Muscle layer of colon (tissue), 2 donors: Measurements from ENCODE around the gene LPIN2.

Source experiments
- H3K27ac ChIP-seq: one replicate; pipeline ENCODE4 v1.7.0; 2013; ENCODE audit warnings: low read depth, mild to moderate bottlenecking, low read length, moderate library complexity
- H3K27me3 ChIP-seq, 2 donors: one replicate each; pipeline ENCODE4 v1.7.0; 2013; ENCODE audit warnings: low read length in 2 of 2, mild to moderate bottlenecking in 2 of 2; ENCODE audit not compliant: insufficient read depth in 2 of 2, control insufficient read depth in 1 of 2
- H3K36me3 ChIP-seq: one replicate; pipeline ENCODE4 v1.7.0; 2013; ENCODE audit warnings: mild to moderate bottlenecking, low read length; ENCODE audit not compliant: insufficient read depth
- H3K4me1 ChIP-seq: one replicate; pipeline ENCODE4 v1.7.0; 2013; ENCODE audit warnings: mild to moderate bottlenecking, low read length; ENCODE audit not compliant: insufficient read depth
- H3K4me3 ChIP-seq, 2 donors: one replicate each; pipeline ENCODE4 v1.7.0; 2013; ENCODE audit warnings: low read length in 2 of 2, low read depth in 1 of 2, mild to moderate bottlenecking in 1 of 2, moderate library complexity in 1 of 2
- H3K9ac ChIP-seq: one replicate; pipeline ENCODE4 v1.7.0; 2013; ENCODE audit warnings: low read length
- H3K9me3 ChIP-seq: one replicate; pipeline ENCODE4 v1.7.0; 2013; ENCODE audit warnings: mild to moderate bottlenecking, low read length
- donor health status: abdominal sarcoma.
- donor health status: Adenocarcinoma of cecum.

The LPIN2 gene

GRCh38 chr18:2976218-2977132 lies 36.5 kb downstream of the LPIN2 start:
- Histone ChIP-seq H3K4me1 (peaks cover 54% of the 10 kb centered on the region), H3K9me3 (no peaks in the 10 kb centered on the region), H3K36me3 (no peaks in the 10 kb centered on the region), H3K4me3 (no peak overlapping the region), H3K27me3 (no peaks in the 10 kb centered on the region), H3K9ac (no peak overlapping the region), H3K27ac (no peak overlapping the region)

GRCh38 chr18:2974731-2975130 lies 38.2 kb downstream of the LPIN2 start:
- Histone ChIP-seq H3K27ac (no peak overlapping the region), H3K36me3 (no peaks in the 10 kb centered on the region), H3K4me1 (peaks cover 49% of the 10 kb centered on the region), H3K9ac (no peak overlapping the region), H3K27me3 (no peaks in the 10 kb centered on the region), H3K4me3 (no peak overlapping the region), H3K9me3 (no peaks in the 10 kb centered on the region)

DNA sequence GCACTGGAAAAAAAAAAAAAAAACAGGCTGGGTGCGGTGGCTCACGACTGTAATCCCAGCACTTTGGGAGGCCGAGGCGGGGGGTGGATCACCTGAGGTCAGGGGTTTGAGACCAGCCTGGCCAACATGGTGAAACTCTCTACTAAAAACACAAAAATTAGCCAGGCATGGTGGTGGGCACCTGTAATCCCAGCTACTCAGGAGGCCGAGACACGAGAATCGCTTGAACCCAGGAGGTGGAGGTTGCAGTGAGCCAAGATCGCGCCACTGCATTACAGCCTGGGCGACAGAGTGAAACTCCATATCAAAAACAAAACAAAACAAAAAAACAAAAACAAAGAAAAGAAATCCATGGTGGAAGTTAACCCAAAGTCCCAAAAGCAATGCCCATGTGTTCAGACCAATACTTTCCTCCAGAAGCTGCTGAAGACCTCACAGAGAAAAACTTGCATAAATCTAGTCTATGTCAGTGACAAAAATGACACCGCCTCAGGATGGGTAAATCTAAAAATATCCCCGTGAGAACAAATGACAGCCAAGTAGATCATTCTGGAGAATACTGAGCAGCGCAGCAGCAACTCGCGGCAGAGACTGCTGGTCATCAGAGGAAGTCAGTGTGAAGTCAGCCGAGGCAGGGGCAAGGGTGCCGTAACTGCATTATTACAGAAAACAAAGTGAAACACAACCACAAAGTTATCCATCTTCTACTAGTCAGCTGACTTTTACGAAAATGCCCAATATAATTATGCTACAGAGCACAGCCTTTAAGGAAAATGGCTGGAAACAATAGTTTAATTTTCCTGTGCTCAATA lies 41.0 kb downstream of the LPIN2 start:
- Histone ChIP-seq H3K27me3 (no peaks in the 10 kb centered on the region), H3K4me3 (no peak overlapping the region), H3K4me1 (peaks cover 31% of the 10 kb centered on the region), H3K9ac (no peak overlapping the region), H3K36me3 (no peaks in the 10 kb centered on the region), H3K9me3 (no peaks in the 10 kb centered on the region), H3K27ac (no peak overlapping the region)

- Histone ChIP-seq H3K4me3 (peak overlapping the region in 1 of 2 donors; percentile 4), H3K27me3 (no peaks in the 10 kb centered on the region), H3K4me1 (peaks cover 22% of the 10 kb centered on the region), H3K27ac (peak overlapping the region; percentile 54), H3K9me3 (no peaks in the 10 kb centered on the region), H3K9ac (no peak overlapping the region), H3K36me3 (no peaks in the 10 kb centered on the region)
Measured at GRCh38 chr18:2970772-2971659, 41.9 kb downstream of the LPIN2 start.

- H3K9me3 ChIP-seq: no peaks in the 10 kb centered on the region
- no peak overlapping the region for H3K9ac ChIP-seq
- no peak overlapping the region for H3K4me3 ChIP-seq
- H3K27ac ChIP-seq: no peak overlapping the region
- peaks cover 22% of the 10 kb centered on the region for H3K4me1 ChIP-seq
- no peaks in the 10 kb centered on the region for H3K27me3 ChIP-seq
- H3K36me3 ChIP-seq: no peaks in the 10 kb centered on the region
Measured at GRCh38 chr18:2970344-2970743, 42.6 kb downstream of the LPIN2 start.

DNA sequence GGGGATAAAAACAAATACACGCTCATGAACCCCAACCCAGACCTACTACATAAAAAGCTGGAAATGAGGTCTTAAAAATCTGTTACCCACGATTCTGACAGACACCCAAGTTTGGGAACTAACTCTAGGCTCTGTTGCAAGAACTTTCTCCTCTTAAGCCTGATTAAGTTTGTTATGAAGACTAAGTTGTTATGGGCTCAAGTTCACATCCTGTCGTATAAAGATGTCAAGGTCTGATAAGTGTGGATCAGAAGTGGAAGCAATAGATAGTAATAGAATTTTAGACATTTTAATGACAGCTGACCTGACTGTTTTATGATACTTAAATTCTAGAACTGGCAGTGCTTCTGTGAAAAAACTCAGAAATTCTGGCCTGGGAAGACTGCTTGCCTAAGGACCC lies 43.2 kb downstream of the LPIN2 start:
- no peak overlapping the region for H3K27ac ChIP-seq
- H3K4me1 ChIP-seq: peaks cover 24% of the 10 kb centered on the region
- H3K36me3 ChIP-seq: no peaks in the 10 kb centered on the region
- no peaks in the 10 kb centered on the region for H3K27me3 ChIP-seq
- H3K9ac ChIP-seq: no peak overlapping the region
- H3K9me3 ChIP-seq: no peaks in the 10 kb centered on the region
- H3K4me3 ChIP-seq: no peak overlapping the region

DNA sequence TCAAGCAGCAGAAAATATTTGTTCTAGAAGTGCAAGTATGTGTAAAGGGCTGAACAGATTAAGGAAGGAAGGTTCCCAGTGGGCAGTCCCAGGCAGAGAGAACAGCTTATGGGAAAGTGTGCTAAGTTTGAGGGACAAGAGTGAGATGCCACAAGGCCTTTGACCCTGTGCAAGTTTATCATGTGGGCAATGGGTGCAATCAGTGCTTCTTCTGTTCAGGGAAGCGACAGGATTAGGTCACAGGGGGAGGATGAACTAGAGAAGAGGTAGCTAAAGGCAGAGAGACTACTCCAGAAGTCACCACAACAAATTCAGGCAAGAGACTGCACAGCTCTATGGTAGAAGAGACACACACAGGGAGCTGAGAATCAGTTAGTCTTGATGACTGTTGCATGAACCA lies 44.3 kb downstream of the LPIN2 start:
- Histone ChIP-seq H3K4me1 (peaks cover 29% of the 10 kb centered on the region), H3K36me3 (no peaks in the 10 kb centered on the region), H3K4me3 (no peak overlapping the region), H3K9ac (no peak overlapping the region), H3K27ac (no peak overlapping the region), H3K9me3 (no peaks in the 10 kb centered on the region), H3K27me3 (no peaks in the 10 kb centered on the region)

- Histone ChIP-seq H3K27ac (no peak overlapping the region), H3K9me3 (no peaks in the 10 kb centered on the region), H3K4me1 (peaks cover 26% of the 10 kb centered on the region), H3K4me3 (no peak overlapping the region), H3K9ac (no peak overlapping the region), H3K27me3 (no peaks in the 10 kb centered on the region), H3K36me3 (no peaks in the 10 kb centered on the region)
Measured at GRCh38 chr18:2967820-2968219, 45.1 kb downstream of the LPIN2 start.

DNA sequence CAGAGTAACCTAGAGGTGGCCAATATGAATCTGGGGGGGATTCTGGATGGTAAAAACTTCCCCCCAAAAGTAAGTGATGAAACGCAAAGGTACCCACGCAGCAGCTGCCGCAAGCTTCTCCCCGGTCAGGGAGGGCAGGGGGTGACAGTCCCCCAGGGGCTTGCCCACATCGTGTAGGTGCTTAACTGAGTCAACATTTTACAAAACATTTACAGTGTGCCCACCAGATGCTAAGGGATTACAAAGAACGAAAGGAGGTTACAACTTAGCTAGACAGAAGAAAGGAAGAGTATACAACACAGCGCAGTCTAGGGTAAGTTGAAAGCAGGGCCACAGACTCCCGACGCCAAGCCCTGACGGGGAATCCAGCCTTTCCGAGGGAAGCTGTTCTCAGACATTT lies 45.6 kb downstream of the LPIN2 start:
- no peak overlapping the region for H3K9ac ChIP-seq
- no peak overlapping the region for H3K4me3 ChIP-seq
- H3K27me3 ChIP-seq: no peaks in the 10 kb centered on the region
- no peaks in the 10 kb centered on the region for H3K9me3 ChIP-seq
- no peaks in the 10 kb centered on the region for H3K36me3 ChIP-seq
- H3K4me1 ChIP-seq: peaks cover 29% of the 10 kb centered on the region
- no peak overlapping the region for H3K27ac ChIP-seq

- Histone ChIP-seq H3K27ac (no peak overlapping the region), H3K9ac (no peak overlapping the region)
Measured at GRCh38 chr18:2966560-2966959, 46.4 kb downstream of the LPIN2 start.

DNA sequence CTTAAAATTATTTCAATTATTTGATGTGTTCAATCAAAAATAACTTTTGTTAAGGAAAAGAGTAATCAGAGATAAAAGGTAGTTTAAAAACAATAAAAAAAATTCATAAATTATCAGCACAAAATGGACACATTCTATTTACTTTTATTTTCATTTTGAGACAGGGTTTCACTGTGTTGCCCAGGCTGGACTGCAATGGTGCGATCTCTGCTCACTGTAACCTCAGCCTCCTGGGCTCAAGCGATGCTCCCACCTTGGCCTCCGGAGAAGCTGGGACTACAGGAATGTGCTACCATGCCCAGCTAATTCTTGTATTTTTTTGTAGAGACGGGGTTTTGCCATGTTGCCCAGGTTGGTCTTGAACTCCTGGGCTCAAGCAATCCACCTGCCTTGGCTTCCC lies 47.1 kb downstream of the LPIN2 start:
- H3K9me3 ChIP-seq: no peaks in the 10 kb centered on the region
- no peak overlapping the region for H3K9ac ChIP-seq
- no peak overlapping the region for H3K27ac ChIP-seq
- no peak overlapping the region for H3K4me3 ChIP-seq
- no peaks in the 10 kb centered on the region for H3K36me3 ChIP-seq
- no peaks in the 10 kb centered on the region for H3K27me3 ChIP-seq
- peaks cover 36% of the 10 kb centered on the region for H3K4me1 ChIP-seq

More at GRCh38 chr18:2966560-2966959, 46.4 kb downstream of the LPIN2 start:
- Histone ChIP-seq H3K4me1 (peaks cover 35% of the 10 kb centered on the region), H3K36me3 (no peaks in the 10 kb centered on the region), H3K4me3 (no peak overlapping the region), H3K9me3 (no peaks in the 10 kb centered on the region), H3K27me3 (no peaks in the 10 kb centered on the region)
